Tongue (tissue), 2 donors: ENCODE results near the gene PTPN2. TPM values are rescaled to one million over a fixed set of nuclear protein-coding genes. Genes with fewer than 3 reads are reported as not detected.
"Not testable (repeated sequence)": the region's sequence is repeated elsewhere in the genome, so short reads cannot be mapped to it uniquely, and the experiment has no call there.

Experiments used
- DNase-seq: peaks from one replicate; pipeline ENCODE4 v3.0.0-alpha.2; 2015
- total RNA-seq: library from RNA; depleted of rRNA; stranded (reverse); fragments of >200 nt; gene quantifications from one replicate; pipeline ENCODE4 v1.2.3, GENCODE V29; 2014

Gene PTPN2
- total RNA-seq, 1 donor from 2014 or later, result 27.9 TPM

GRCh38 chr18:12825230-12825629 is 58.8 kb downstream of the PTPN2 start:
- DNase-seq, result no peak

DNA sequence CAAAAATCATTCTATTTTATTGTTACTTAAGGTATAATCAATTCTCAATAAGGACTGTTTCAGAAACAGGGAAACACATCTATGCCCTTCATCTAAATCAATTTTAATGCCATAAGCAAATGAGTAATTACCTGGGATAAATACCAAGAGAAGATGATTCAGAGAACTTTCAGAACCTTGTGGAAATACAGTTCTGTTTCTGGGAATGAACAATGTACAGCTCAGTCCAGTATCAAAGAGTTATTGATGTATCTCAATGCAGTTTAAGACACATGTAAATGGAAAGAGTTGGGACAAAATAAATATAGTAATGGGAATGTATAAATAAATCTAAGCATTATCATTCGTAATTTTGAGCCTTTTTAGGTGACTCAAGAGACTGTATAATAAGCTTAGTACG is 60.1 kb downstream of the PTPN2 start:
- DNase-seq, result no peak

DNA sequence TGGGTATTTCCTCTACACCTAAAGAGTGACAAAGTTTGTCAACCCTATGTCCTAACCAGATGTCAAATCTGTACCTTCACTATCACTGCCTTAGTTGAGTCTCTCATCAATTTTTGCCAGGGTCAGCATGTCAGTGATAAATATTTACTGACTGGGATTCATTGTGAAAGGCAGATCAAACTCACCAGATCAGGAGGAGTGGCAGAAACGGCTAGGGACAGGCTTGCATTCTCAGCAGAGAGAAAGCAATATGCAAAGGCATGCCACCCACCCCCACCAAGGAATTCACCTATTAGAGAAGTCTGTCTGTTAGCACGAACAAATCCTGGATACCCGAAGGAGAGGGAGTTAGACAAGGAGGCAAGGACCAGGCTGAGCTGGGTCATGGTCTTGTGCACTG is 62.6 kb downstream of the PTPN2 start:
- no peak for DNase-seq

GRCh38 chr18:12820506-12820905 is 63.5 kb downstream of the PTPN2 start:
- no peak for DNase-seq

GRCh38 chr18:12819841-12820240 is 64.2 kb downstream of the PTPN2 start:
- no peak for DNase-seq

DNA sequence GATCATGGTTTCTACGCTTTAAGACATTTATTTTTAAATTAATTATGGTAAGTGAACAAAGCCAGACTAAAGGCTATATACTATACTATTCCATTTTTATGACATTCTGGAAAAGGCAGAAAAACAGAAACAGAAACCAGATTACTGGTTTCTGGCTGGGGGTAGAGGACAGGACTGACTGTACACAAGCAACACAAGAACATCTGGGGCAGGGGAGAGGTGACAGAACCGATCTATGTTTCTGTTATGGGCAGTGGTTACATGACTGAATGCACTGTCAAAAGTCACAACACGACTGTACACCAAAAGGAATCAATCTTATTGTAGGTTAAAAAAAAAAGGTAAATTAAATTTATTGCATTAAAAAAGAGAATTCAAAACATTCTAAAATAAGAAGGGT is 64.7 kb downstream of the PTPN2 start:
- no peak for DNase-seq

DNA sequence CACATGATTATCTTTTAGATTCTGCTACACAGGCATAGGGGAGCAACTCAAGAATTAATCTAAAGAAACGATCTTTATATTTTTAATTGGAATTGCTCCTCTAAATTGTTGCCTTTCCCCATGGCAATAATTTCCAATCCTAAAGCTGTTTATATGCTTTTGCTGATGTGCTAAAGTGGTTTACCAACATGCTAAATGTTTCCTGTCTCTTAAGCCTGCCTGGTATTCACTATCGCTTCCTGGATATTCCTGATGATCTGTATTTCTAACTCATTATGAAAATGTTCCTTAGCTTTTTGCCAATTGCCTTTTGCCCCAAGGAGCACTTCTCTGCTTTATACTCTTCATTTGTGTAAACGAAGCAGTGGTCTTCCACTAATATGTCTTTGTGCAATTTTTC is 65.8 kb downstream of the PTPN2 start:
- no peak for DNase-seq

- no peak for DNase-seq
These were observed 67.6 kb downstream of the PTPN2 start for GRCh38 chr18:12816451-12816850.

DNA sequence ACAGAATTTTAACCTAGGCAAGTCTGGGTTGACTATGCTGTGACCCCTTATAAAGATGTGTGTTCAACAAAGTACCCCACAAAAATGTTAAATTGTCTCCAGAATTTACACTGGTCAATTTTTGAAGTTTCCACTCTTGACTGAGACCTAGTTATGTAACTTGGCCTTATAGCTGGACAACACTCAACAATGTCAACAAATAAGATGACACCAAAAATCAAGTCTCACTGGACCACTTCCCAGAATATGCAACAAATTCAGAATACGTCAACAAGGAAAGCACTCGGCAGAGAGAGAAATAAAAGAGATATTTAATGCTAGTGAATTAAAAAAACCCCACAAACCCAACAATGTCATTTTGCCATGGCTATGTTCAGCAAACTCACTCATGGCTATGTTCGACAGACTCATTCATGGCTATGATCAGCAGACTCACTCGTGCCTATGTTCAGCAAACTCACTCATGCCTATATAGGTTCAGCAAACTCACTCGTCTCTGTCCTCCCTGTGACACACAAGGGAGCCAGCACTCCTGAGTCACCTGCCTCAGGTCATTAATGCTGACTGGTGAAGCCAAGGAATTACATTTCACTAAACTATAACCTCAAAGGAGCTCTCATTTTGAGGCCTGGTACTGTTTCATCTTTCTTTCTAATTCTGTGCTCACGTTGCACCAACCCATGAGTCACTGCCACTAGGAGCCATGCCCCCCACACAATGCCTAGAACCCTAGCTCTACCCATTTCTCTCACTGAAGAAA is 72.7 kb downstream of the PTPN2 start:
- DNase-seq, result no peak

GRCh38 chr18:12803069-12803936 is 80.7 kb downstream of the PTPN2 start:
- no peak for DNase-seq

DNA sequence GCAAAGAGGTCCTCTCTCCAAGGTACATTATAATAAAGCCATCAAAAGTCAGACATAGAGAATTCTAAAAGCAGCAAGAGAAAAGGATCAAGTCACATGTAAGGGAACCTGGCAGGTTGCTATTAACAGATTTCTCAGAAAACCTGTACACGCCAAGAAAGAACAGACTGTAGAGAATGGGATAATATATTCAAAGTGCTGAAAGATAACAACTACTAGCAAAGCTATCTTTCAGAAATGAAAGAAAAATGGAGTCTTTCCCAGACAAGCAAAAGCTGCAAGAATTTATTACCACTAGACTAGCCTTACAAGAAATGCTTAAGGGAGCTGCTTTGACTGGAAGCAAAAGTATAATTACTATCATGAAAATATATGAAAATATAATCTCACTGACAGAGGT is 81.5 kb downstream of the PTPN2 start:
- no peak for DNase-seq

- DNase-seq, result no peak
These were observed 87.6 kb downstream of the PTPN2 start for GRCh38 chr18:12796448-12796847.

- no peak for DNase-seq
These were observed 92.4 kb downstream of the PTPN2 start for GRCh38 chr18:12791610-12792009.

GRCh38 chr18:12786669-12787068 is 97.4 kb downstream of the PTPN2 start:
- no peak for DNase-seq

DNA sequence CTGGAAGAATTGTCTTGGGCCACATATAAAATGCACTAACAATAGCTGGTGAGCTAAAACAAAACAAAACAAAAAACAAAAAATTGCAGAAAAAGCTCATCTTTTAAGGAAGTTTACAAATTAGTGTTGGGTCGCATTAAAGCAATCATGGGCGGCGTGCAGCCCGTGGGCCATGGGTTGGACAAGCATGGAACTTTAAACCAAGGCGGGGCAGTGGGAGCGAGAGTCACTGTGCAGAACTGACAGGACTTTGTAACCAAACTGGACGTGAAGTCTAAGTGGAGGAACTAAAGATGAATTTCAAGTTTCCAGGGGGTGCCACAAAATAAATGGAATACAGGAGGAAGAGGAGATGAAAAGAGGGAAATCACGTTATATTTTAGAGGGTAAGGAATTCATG is 100.5 kb downstream of the PTPN2 start:
- DNase-seq, result no peak

DNA sequence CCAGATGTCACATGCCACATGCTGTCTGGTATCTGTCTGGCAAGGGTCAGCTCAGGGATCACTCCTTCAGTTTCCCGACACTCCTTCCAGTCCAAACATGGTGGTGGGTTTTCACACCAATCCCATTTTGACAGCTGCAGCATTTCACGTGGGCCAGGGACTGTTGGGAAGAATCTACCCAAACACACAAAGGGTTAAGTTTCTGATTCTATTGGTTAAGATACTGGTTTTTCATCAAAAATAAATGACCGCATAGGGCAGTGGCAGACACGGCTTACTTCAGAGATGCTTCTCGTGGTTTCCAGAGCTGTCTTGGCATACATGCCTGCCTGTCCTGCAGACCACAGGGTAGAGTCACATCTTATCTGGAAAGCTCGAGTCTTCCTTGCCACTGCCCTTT is 101.5 kb downstream of the PTPN2 start:
- no peak for DNase-seq

- DNase-seq, result no peak
These were observed 104.6 kb downstream of the PTPN2 start for GRCh38 chr18:12779456-12779855.

GRCh38 chr18:12779043-12779442 is 105.0 kb downstream of the PTPN2 start:
- no peak for DNase-seq

GRCh38 chr18:12777500-12777944 is 106.5 kb downstream of the PTPN2 start:
- no peak for DNase-seq

GRCh38 chr18:12776821-12777471 is 107.1 kb downstream of the PTPN2 start:
- DNase-seq, result no peak

- not testable (repeated sequence) for DNase-seq
These were observed 107.6 kb downstream of the PTPN2 start for GRCh38 chr18:12776415-12776814.

DNA sequence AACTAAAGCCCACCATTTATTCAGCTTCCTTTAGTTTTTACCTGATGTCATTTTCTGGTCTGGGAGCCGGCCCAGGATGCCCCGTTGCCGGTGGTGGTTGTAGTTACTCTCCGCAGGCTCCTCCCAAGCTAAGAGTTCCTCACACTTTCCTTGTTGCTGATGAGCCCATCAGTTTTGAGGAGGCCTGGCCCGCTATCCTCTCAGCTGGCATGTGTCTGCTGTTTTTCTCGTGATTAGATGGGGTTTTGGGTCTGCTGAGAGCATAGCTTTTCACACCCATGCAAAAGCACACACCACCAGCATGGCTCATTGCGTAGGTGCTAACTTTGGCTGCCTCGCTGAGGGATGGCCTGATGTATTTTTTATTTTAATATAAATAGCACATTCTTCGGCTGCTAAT is 109.1 kb downstream of the PTPN2 start:
- no peak for DNase-seq

- DNase-seq, result no peak
These were observed 110.7 kb downstream of the PTPN2 start for GRCh38 chr18:12773369-12773768.
